Measurements from ENCODE around the gene NDUFV1.
"Not testable (repeated sequence)": the region's sequence is repeated elsewhere in the genome, so short reads cannot be mapped to it uniquely, and the experiment has no call there.

Gene NDUFV1

GRCh38 chr11:67634366-67635230, 27.9 kb downstream of the NDUFV1 start:
- Histone ChIP-seq H3K4me3 (ENCODE audit: insufficient read length, low read depth) (no peak overlapping the region), H3K9me3 (ENCODE audit: insufficient read depth, low read length) (no peaks in the 10 kb centered on the region), H3K27me3 (ENCODE audit: insufficient read depth, insufficient read length) (peaks cover 8% of the 10 kb centered on the region), H3K4me1 (ENCODE audit: insufficient read depth, insufficient read length) (peaks cover 22% of the 10 kb centered on the region), H3K36me3 (ENCODE audit: insufficient read depth, insufficient read length, low read length) (no peaks in the 10 kb centered on the region), H3K9ac (ENCODE audit: insufficient read length, low read depth) (peak overlapping the region; percentile 45)
- DNase-seq (ENCODE audit: low read depth, low spot score): no peak
- no peak for TF ChIP-seq ZNF274 (IDR thresholded peaks at IDR 0.05; ENCODE audit: low read depth, low read length)
- no peak for TF ChIP-seq YY1 (IDR thresholded peaks at IDR 0.05; ENCODE audit: insufficient read depth, insufficient read length)
- TF ChIP-seq SUZ12 (IDR thresholded peaks at IDR 0.05; ENCODE audit: extremely low read depth, insufficient read depth, insufficient read length): no peak

- Histone ChIP-seq H3K9ac (ENCODE audit: insufficient read length, low read depth) (no peak overlapping the region), H3K9me3 (ENCODE audit: insufficient read depth, low read length) (no peaks in the 10 kb centered on the region; the same call in 1 of the 2 replicates), H3K36me3 (ENCODE audit: insufficient read depth, insufficient read length, low read length) (no peaks in the 10 kb centered on the region), H3K4me1 (ENCODE audit: insufficient read depth, insufficient read length) (peaks cover 25% of the 10 kb centered on the region), H3K27me3 (ENCODE audit: insufficient read depth, insufficient read length) (peaks cover 13% of the 10 kb centered on the region), H3K4me3 (ENCODE audit: insufficient read length, low read depth) (no peak overlapping the region)
- TF ChIP-seq SUZ12 (IDR thresholded peaks at IDR 0.05; ENCODE audit: extremely low read depth, insufficient read depth, insufficient read length): no peak
- no peak for TF ChIP-seq YY1 (IDR thresholded peaks at IDR 0.05; ENCODE audit: insufficient read depth, insufficient read length)
- no peak for TF ChIP-seq ZNF274 (IDR thresholded peaks at IDR 0.05; ENCODE audit: low read depth, low read length)
- no peak for DNase-seq (ENCODE audit: low read depth, low spot score)
These were observed 28.4 kb downstream of the NDUFV1 start for GRCh38 chr11:67635231-67635521.

- Histone ChIP-seq H3K9me3 (ENCODE audit: insufficient read depth, low read length) (no peaks in the 10 kb centered on the region; the same call in 1 of the 2 replicates), H3K27me3 (ENCODE audit: insufficient read depth, insufficient read length) (peaks cover 31% of the 10 kb centered on the region), H3K4me3 (ENCODE audit: insufficient read length, low read depth) (no peak overlapping the region), H3K36me3 (ENCODE audit: insufficient read depth, insufficient read length, low read length) (no peaks in the 10 kb centered on the region), H3K4me1 (ENCODE audit: insufficient read depth, insufficient read length) (peaks cover 15% of the 10 kb centered on the region), H3K9ac (ENCODE audit: insufficient read length, low read depth) (no peak overlapping the region)
- TF ChIP-seq ZNF274 (IDR thresholded peaks at IDR 0.05; ENCODE audit: low read depth, low read length): no peak
- TF ChIP-seq SUZ12 (IDR thresholded peaks at IDR 0.05; ENCODE audit: extremely low read depth, insufficient read depth, insufficient read length): no peak
- TF ChIP-seq YY1 (IDR thresholded peaks at IDR 0.05; ENCODE audit: insufficient read depth, insufficient read length): no peak
- DNase-seq (ENCODE audit: low read depth, low spot score): no peak
These were observed 30.2 kb downstream of the NDUFV1 start for GRCh38 chr11:67636962-67637361.

GRCh38 chr11:67637441-67637840, 30.7 kb downstream of the NDUFV1 start:
- H3K9me3 ChIP-seq (ENCODE audit: insufficient read depth, low read length); DNase-seq (ENCODE audit: low read depth, low spot score); H3K4me3 ChIP-seq (ENCODE audit: insufficient read length, low read depth); H3K36me3 ChIP-seq (ENCODE audit: insufficient read depth, insufficient read length, low read length); H3K9ac ChIP-seq (ENCODE audit: insufficient read length, low read depth): not testable (repeated sequence)
- peaks cover 13% of the 10 kb centered on the region for H3K4me1 ChIP-seq (ENCODE audit: insufficient read depth, insufficient read length)
- H3K27me3 ChIP-seq (ENCODE audit: insufficient read depth, insufficient read length): peaks cover 36% of the 10 kb centered on the region

GRCh38 chr11:67638535-67639437, 32.0 kb downstream of the NDUFV1 start:
- peak overlapping the region; percentile 47 for H3K9ac ChIP-seq (ENCODE audit: insufficient read length, low read depth)
- no peaks in the 10 kb centered on the region for H3K36me3 ChIP-seq (ENCODE audit: insufficient read depth, insufficient read length, low read length)
- H3K27me3 ChIP-seq (ENCODE audit: insufficient read depth, insufficient read length): peaks cover 43% of the 10 kb centered on the region
- peaks cover 10% of the 10 kb centered on the region for H3K4me1 ChIP-seq (ENCODE audit: insufficient read depth, insufficient read length)
- H3K9me3 ChIP-seq (ENCODE audit: insufficient read depth, low read length): peaks cover 12% of the 10 kb centered on the region; the same call in 1 of the 2 replicates
- no peak overlapping the region for H3K4me3 ChIP-seq (ENCODE audit: insufficient read length, low read depth)
- no peak for DNase-seq (ENCODE audit: low read depth, low spot score)
- TF ChIP-seq SUZ12 (IDR thresholded peaks at IDR 0.05; ENCODE audit: extremely low read depth, insufficient read depth, insufficient read length) (no peak), ZNF274 (IDR thresholded peaks at IDR 0.05; ENCODE audit: low read depth, low read length) (no peak), YY1 (IDR thresholded peaks at IDR 0.05; ENCODE audit: insufficient read depth, insufficient read length) (no peak)

- DNase-seq (ENCODE audit: low read depth, low spot score): no peak
- Histone ChIP-seq H3K27me3 (ENCODE audit: insufficient read depth, insufficient read length) (peaks cover 43% of the 10 kb centered on the region), H3K9ac (ENCODE audit: insufficient read length, low read depth) (peak within 1 kb of the TSS; percentile 37), H3K4me3 (ENCODE audit: insufficient read length, low read depth) (no peak within 1 kb of the TSS), H3K36me3 (ENCODE audit: insufficient read depth, insufficient read length, low read length) (no peaks in the 10 kb centered on the region), H3K4me1 (ENCODE audit: insufficient read depth, insufficient read length) (peaks cover 10% of the 10 kb centered on the region), H3K9me3 (ENCODE audit: insufficient read depth, low read length) (peaks cover 15% of the 10 kb centered on the region; the same call in 1 of the 2 replicates)
- TF ChIP-seq YY1 (IDR thresholded peaks at IDR 0.05; ENCODE audit: insufficient read depth, insufficient read length) (no peak), ZNF274 (IDR thresholded peaks at IDR 0.05; ENCODE audit: low read depth, low read length) (no peak), SUZ12 (IDR thresholded peaks at IDR 0.05; ENCODE audit: extremely low read depth, insufficient read depth, insufficient read length) (no peak)
These were observed 32.7 kb downstream of the NDUFV1 start, which contains the start of gene TBX10 for GRCh38 chr11:67639438-67639859. TSS of gene TBX10 (minus strand) at chr11:67639763. CDS start at chr11:67639472, 291 bp downstream.
